Measurements from ENCODE around the gene LRRC45. TPM values are rescaled to one million over a fixed set of nuclear protein-coding genes. Genes with fewer than 3 reads are reported as not detected.
"Not testable (repeated sequence)": the region's sequence is repeated elsewhere in the genome, so short reads cannot be mapped to it uniquely, and the experiment has no call there.

LRRC45 gene
- 17.3 and 21.3 TPM in 2 replicates for total RNA-seq (2014; rRNA removed; shearing (Covaris generic))

- Histone ChIP-seq H3K9me3 (replicated peaks) (no peaks in the 10 kb centered on the region), H3K4me1 (peaks cover 7% of the 10 kb centered on the region; the same call in 1 of the 2 replicates)
Observed at GRCh38 chr17:82022981-82023446, at the start of gene LRRC45. Gene LRRC45, plus strand, starts transcription at chr17:82023305. Its CDS starts 339 bp downstream, at chr17:82023644.

DNA sequence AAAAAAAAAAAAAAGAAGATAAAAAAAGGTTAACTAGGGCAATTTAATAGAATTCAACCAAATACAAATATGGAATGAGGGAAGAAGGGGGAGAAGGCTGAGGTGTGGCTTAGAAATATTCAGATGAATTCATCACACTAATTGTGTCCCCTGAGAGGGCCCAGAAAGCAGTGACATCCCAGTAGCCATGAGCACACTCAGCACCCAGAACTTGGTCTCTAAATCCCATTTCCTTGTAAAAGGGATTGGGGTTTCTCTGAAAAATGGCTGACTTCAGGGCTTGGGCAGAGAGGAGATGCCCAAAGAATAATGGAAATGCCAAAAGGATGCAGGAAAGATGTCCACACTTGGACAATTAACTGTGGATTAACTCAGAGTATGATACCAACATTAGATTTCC lies 49.7 kb upstream of the LRRC45 start:
- H3K4me1 ChIP-seq, result peaks cover 9% of the 10 kb centered on the region
- DNase-seq, result no peak
- H3K4me3 ChIP-seq, result no peak overlapping the region
- H3K36me3 ChIP-seq, result no peaks in the 10 kb centered on the region
- no peak overlapping the region for H3K27ac ChIP-seq
- H3K27me3 ChIP-seq, result no peaks in the 10 kb centered on the region
- H3K9me3 ChIP-seq (replicated peaks), result peaks cover 3% of the 10 kb centered on the region

More at GRCh38 chr17:82022981-82023446, at the start of gene LRRC45:
- DNase-seq, result peak; percentile 100
- Histone ChIP-seq H3K27ac (peak within 1 kb of the TSS; percentile 35), H3K4me3 (peak within 1 kb of the TSS; percentile 89), H3K27me3 (no peaks in the 10 kb centered on the region), H3K36me3 (no peaks in the 10 kb centered on the region)

DNA sequence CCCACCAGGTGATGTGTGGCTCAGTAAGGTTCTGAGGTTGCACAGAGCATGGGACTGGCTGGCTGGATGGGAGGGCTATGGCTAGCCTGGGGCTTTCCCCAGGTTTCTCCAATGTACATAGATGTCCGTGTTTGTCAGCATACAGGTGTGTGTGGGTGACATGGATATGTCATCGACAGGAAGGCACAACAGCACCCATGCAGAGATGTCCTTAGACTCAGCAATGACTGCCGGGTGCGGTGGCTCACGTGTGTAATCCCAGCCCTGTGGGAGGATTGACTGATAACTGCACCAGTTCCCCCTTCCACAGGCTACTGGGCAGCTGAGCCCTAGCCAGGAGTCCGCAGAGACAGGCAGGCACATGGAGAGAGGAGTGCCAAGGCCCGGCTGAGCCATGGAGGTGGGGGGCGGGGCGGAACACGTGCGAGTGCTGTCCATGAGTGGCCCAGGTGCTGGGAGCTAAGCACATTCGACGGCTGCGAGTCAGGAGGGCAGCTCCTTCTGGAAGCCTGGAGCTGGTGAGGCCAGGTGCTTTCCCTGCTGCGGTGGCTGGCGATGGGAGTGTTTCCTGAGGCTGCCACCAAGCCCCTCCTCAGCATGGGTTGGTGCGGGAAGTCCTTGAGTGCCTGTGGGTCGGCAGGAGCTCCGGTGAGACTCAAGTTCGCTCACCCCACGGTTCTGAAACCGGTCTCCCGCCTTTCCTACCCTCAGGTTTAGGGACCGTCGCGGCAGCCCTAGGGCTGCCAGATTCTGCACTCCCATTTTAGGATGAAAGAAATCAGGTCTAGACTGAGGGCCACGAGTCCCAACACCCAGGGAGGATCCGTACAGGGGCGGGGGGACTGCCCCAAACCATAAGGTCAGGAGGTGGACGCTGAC lies 46.5 kb upstream of the LRRC45 start:
- Histone ChIP-seq H3K4me1 (peaks cover 10% of the 10 kb centered on the region), H3K9me3 (replicated peaks) (peaks cover 3% of the 10 kb centered on the region), H3K4me3 (peak overlapping the region; percentile 85), H3K27me3 (no peaks in the 10 kb centered on the region), H3K36me3 (no peaks in the 10 kb centered on the region; the same call in 1 of the 2 replicates), H3K27ac (peak overlapping the region; percentile 80)
- peak; percentile 66 to 68 for DNase-seq

- peak within 1 kb of the TSS; percentile 80 for H3K27ac ChIP-seq
- peak within 1 kb of the TSS; percentile 85 for H3K4me3 ChIP-seq
- H3K9me3 ChIP-seq (replicated peaks), result peaks cover 3% of the 10 kb centered on the region
- H3K4me1 ChIP-seq, result peaks cover 12% of the 10 kb centered on the region
- H3K27me3 ChIP-seq, result no peaks in the 10 kb centered on the region
- DNase-seq, result peak; percentile 97 to 98
- H3K36me3 ChIP-seq, result no peaks in the 10 kb centered on the region; the same call in 1 of the 2 replicates
Observed at GRCh38 chr17:81977211-81977808, 45.8 kb upstream of the LRRC45 start, which contains the start of gene ASPSCR1. Gene ASPSCR1, plus strand, starts transcription at chr17:81977629. Its CDS starts 18 bp downstream, at chr17:81977647.

DNA sequence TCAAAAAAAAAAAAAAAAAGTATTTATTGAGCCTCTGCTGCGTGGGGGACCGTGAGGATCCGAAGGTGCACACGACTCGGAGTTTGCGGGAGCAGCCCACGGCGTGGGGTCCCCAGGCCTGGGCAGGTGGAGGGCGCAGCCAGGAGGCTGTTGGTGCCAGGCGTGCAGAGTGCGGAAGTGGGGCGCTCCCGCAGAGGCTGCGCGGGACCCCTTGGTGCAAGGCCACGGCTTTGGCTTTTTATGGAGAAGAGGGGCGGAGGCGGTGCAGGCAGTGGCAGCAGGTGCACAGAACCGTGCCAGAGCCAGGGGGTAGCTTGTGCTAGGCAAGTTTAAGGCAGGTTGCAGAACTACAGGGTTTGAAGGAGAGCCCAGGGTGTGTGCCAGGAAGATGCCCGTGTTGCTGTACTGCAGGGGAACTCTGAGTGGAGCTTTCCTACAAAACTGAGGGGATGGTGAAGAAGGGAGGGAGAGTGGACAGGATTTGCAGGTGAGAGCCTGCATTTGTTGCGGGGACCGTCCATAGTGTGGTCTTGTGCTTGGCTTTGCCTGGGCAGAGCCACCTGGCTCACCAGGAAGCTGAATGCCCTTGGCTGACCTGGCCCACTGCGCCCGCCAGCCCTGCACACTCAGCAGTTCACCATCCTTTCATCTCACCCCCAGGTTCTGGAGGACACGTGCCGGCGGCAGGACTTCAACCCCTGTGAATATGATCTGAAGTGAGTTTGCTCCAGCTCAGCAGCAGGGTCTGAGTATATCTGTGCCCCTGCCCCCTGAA lies 44.4 kb upstream of the LRRC45 start:
- H3K9me3 ChIP-seq (replicated peaks), result no peaks in the 10 kb centered on the region
- no peaks in the 10 kb centered on the region for H3K27me3 ChIP-seq
- no peak overlapping the region for H3K27ac ChIP-seq
- H3K4me1 ChIP-seq, result peaks cover 12% of the 10 kb centered on the region
- no peaks in the 10 kb centered on the region; the same call in 1 of the 2 replicates for H3K36me3 ChIP-seq
- no peak for DNase-seq
- H3K4me3 ChIP-seq, result no peak overlapping the region; the same call in 1 of the 2 replicates

GRCh38 chr17:81980122-81980521 lies 43.0 kb upstream of the LRRC45 start:
- Histone ChIP-seq H3K36me3 (peaks cover 10% of the 10 kb centered on the region), H3K4me1 (peaks cover 12% of the 10 kb centered on the region), H3K27ac (no peak overlapping the region), H3K9me3 (replicated peaks) (no peaks in the 10 kb centered on the region), H3K27me3 (no peaks in the 10 kb centered on the region), H3K4me3 (no peak overlapping the region)
- no peak for DNase-seq

- peaks cover 17% of the 10 kb centered on the region for H3K36me3 ChIP-seq
- H3K4me1 ChIP-seq, result peaks cover 12% of the 10 kb centered on the region
- no peak overlapping the region for H3K4me3 ChIP-seq
- H3K27ac ChIP-seq, result no peak overlapping the region
- no peak for DNase-seq
- no peaks in the 10 kb centered on the region for H3K27me3 ChIP-seq
- no peaks in the 10 kb centered on the region for H3K9me3 ChIP-seq (replicated peaks)
Observed at GRCh38 chr17:81980707-81981343, 42.3 kb upstream of the LRRC45 start.

DNA sequence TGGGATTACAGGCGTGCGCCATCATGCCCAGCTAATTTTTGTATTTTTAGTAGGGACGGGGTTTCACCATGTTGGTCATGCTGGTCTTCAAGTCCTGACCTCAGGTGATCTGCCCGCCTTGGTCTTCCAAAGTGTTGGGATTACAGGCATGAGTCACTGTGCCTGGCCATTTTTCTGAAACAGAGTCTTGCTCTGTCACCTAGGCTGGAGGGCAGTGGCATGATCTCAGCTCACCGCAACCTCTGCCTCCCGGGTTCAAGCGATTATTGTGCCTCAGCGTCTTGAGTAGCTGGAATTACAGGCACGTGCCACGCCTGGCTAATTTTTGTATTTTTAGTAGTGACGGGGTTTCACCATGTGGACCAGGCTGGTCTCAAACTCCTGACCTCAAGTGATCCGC lies 41.6 kb upstream of the LRRC45 start:
- H3K4me3 ChIP-seq; DNase-seq; H3K9me3 ChIP-seq (replicated peaks); H3K27ac ChIP-seq; H3K4me1 ChIP-seq; H3K27me3 ChIP-seq: not testable (repeated sequence)
- H3K36me3 ChIP-seq, result peaks cover 24% of the 10 kb centered on the region

- Histone ChIP-seq H3K27me3 (no peaks in the 10 kb centered on the region), H3K4me1 (0 out of 2 replicates have a peak, but pooled peaks cover 3% of the 10 kb centered on the region), H3K27ac (no peak overlapping the region), H3K4me3 (no peak overlapping the region), H3K9me3 (replicated peaks) (no peaks in the 10 kb centered on the region), H3K36me3 (peaks cover 24% of the 10 kb centered on the region)
- no peak for DNase-seq
Observed at GRCh38 chr17:81983011-81983638, 40.0 kb upstream of the LRRC45 start.

DNA sequence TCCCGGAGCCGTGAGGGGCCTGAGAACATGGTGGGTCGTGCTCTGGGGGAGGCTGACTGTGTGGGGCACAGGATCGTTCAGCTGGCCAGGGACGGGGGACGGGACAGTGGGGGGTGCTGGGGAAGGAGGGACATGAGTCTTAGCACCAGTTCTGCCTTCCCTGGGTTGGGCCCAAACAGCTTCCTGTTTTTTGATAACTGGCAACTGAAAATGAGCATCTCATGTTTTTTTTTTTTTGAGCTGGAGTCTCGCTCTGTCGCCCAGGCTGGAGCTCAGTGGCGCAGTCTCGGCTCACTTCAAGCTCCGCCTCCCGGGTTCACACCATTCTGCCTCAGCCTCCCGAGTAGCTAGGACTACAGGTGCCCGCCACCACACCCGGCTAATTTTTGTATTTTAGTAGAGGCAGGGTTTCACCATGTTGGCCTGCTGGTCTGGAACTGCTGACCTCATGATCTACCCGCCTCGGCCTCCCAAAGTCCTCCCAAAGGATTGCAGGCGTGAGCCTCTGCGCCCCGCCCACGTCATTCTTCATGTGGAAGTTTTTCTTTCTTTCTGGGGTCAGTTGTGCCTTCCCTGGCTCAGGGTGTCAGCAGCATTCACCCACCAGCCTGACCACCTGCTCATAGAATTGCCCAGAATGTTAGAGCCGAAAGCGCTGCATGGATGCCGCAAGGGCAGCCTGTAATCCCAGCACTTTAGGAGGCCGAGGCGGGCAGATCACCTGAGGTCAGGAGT lies 39.3 kb upstream of the LRRC45 start:
- H3K27me3 ChIP-seq, result no peaks in the 10 kb centered on the region
- DNase-seq, result no peak
- H3K4me3 ChIP-seq, result no peak overlapping the region
- no peaks in the 10 kb centered on the region for H3K9me3 ChIP-seq (replicated peaks)
- H3K27ac ChIP-seq, result no peak overlapping the region
- peaks cover 24% of the 10 kb centered on the region for H3K36me3 ChIP-seq
- H3K4me1 ChIP-seq, result 0 out of 2 replicates have a peak, but pooled peaks cover 5% of the 10 kb centered on the region

DNA sequence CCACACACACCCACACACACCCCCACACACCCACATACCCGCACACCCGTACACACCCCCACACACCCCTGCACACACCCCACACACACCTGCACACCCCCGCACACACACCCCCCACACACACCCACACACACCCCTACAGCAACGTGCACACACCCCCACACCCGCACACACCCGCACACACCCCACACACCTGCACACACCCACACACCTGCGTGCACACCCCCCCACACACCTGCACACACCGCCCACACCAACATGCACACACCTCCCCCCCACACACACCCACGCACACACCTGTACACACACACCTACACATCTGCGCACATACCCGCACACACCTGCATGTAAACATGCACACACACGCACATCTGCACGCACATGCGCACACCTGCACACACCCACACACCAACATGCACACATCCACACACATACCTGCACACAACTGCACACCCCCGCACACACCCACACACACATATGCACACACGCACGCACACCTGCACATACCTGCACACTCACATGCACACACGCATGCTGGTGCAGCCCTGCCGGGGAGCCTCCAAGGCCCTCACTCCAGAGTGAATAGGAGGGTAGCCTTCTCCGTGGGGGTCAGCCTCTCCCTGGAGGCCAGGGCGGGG lies 38.2 kb upstream of the LRRC45 start:
- Histone ChIP-seq H3K4me3 (no peak overlapping the region), H3K27me3 (no peaks in the 10 kb centered on the region), H3K9me3 (replicated peaks) (no peaks in the 10 kb centered on the region), H3K27ac (no peak overlapping the region), H3K4me1 (0 out of 2 replicates have a peak, but pooled peaks cover 6% of the 10 kb centered on the region), H3K36me3 (peaks cover 24% of the 10 kb centered on the region)
- no peak for DNase-seq

DNA sequence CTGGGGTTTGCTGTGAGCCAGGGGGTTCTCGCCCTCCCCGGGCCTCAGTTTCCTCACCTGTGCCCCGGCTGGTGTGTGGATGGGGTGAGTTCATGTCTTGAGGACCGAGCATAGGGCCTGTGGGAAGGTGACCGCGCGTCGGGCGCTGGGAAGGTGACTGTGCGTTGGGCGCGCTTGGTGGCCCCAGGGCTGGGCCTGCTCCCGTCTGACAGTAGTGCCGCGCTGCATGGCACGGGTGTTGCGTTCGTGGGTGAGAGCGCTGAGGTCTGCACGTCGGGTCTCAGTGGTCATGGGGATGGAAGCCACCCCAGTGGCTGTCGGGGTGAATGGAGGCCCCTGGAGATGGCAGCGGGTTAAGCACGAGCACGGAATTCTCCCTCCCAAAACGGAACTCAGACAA lies 36.5 kb upstream of the LRRC45 start:
- no peak overlapping the region for H3K27ac ChIP-seq
- H3K4me1 ChIP-seq, result peaks cover 11% of the 10 kb centered on the region; the same call in 1 of the 2 replicates
- no peak for DNase-seq
- H3K4me3 ChIP-seq, result no peak overlapping the region
- peaks cover 24% of the 10 kb centered on the region for H3K36me3 ChIP-seq
- H3K9me3 ChIP-seq (replicated peaks), result no peaks in the 10 kb centered on the region
- no peaks in the 10 kb centered on the region for H3K27me3 ChIP-seq
